Type B pancreatic cell (in vitro differentiated cells): Measurements from ENCODE around the gene NCOR2. TPM values are rescaled to one million over a fixed set of nuclear protein-coding genes. Genes with fewer than 3 reads are reported as not detected.
A peak's percentile ranks its signal among the peaks of the same experiment; 100 is the strongest.

Experiments
- DNase-seq: peaks from one replicate; pipeline ENCODE4 v3.0.0; 2021; ENCODE audit warnings: mixed read lengths; ENCODE audit not compliant: unreplicated experiment; ENCODE audit errors: extremely low spot score
- H3K27ac Mint-ChIP-seq: 2 replicates; pipeline ENCODE4 v1.8.0; 2021; ENCODE audit warnings: mild to moderate bottlenecking, mixed read lengths
- H3K27me3 Mint-ChIP-seq: 2 replicates; pipeline ENCODE4 v1.8.0; 2021; ENCODE audit warnings: mixed read lengths
- H3K36me3 Mint-ChIP-seq: 2 replicates; pipeline ENCODE4 v1.8.0; 2021; ENCODE audit warnings: mixed read lengths
- H3K4me1 Mint-ChIP-seq: one replicate; pipeline ENCODE4 v1.8.0; 2021; ENCODE audit warnings: mixed read lengths; ENCODE audit not compliant: unreplicated experiment
- H3K4me3 Mint-ChIP-seq: 2 replicates; pipeline ENCODE4 v1.8.0; 2021; ENCODE audit warnings: mild to moderate bottlenecking, mixed read lengths
- H3K9me3 Mint-ChIP-seq: 2 replicates; pipeline ENCODE4 v1.8.0; 2021; ENCODE audit warnings: mixed read lengths
- CTCF ChIP-seq: fragments of 200-600 bp; sonication (generic); conservative IDR thresholded peaks from 2 replicates; pipeline ENCODE4 v1.5.0; 2021; ENCODE audit warnings: antibody characterized with exemption, mild to moderate bottlenecking
- total RNA-seq: library from RNA; stranded (reverse); gene quantifications from 2 replicates; pipeline ENCODE4 v1.2.1, GENCODE V29; 2021; ENCODE audit warnings: low replicate concordance

Gene NCOR2
- total RNA-seq, 1 donor from 2014 or later: 219 TPM

- no peak for TF ChIP-seq CTCF
- no peaks in the 10 kb centered on the region for H3K27me3 Mint-ChIP-seq
- no peak for DNase-seq
- no peak overlapping the region for H3K27ac Mint-ChIP-seq
- no peak overlapping the region for H3K4me3 Mint-ChIP-seq
- H3K9me3 Mint-ChIP-seq: peaks cover 14% of the 10 kb centered on the region
- peaks cover 5% of the 10 kb centered on the region for H3K36me3 Mint-ChIP-seq
- H3K4me1 Mint-ChIP-seq: peaks cover 13% of the 10 kb centered on the region
Measured at GRCh38 chr12:124578445-124578844, 11.0 kb upstream of the NCOR2 start.

- DNase-seq: no peak
- Mint-ChIP-seq H3K27ac (no peak overlapping the region), H3K4me1 (peaks cover 15% of the 10 kb centered on the region), H3K27me3 (no peaks in the 10 kb centered on the region), H3K9me3 (peaks cover 14% of the 10 kb centered on the region), H3K36me3 (peaks cover 5% of the 10 kb centered on the region), H3K4me3 (no peak overlapping the region)
- TF ChIP-seq CTCF: no peak
Measured at GRCh38 chr12:124577986-124578385, 10.6 kb upstream of the NCOR2 start.

GRCh38 chr12:124577374-124577773 is 10.0 kb upstream of the NCOR2 start:
- no peaks in the 10 kb centered on the region for H3K27me3 Mint-ChIP-seq
- no peak for TF ChIP-seq CTCF
- H3K9me3 Mint-ChIP-seq: peaks cover 14% of the 10 kb centered on the region
- H3K4me3 Mint-ChIP-seq: no peak overlapping the region
- DNase-seq: no peak
- peak overlapping the region; percentile 55 for H3K27ac Mint-ChIP-seq
- H3K4me1 Mint-ChIP-seq: peaks cover 18% of the 10 kb centered on the region
- peaks cover 5% of the 10 kb centered on the region for H3K36me3 Mint-ChIP-seq

GRCh38 chr12:124576061-124576650 is 8.7 kb upstream of the NCOR2 start:
- Mint-ChIP-seq H3K4me3 (no peak overlapping the region), H3K27ac (no peak overlapping the region), H3K27me3 (no peaks in the 10 kb centered on the region), H3K4me1 (peaks cover 18% of the 10 kb centered on the region), H3K9me3 (peaks cover 14% of the 10 kb centered on the region), H3K36me3 (peaks cover 5% of the 10 kb centered on the region)
- DNase-seq: no peak
- no peak for TF ChIP-seq CTCF

GRCh38 chr12:124573839-124574786 is 6.7 kb upstream of the NCOR2 start:
- Mint-ChIP-seq H3K36me3 (no peaks in the 10 kb centered on the region), H3K9me3 (peaks cover 2% of the 10 kb centered on the region), H3K27ac (peak overlapping the region; percentile 26), H3K4me1 (peaks cover 23% of the 10 kb centered on the region), H3K27me3 (no peaks in the 10 kb centered on the region), H3K4me3 (no peak overlapping the region)
- TF ChIP-seq CTCF: no peak
- DNase-seq: no peak
